GM23338 (cell line): ENCODE measurements around the gene CYS1. TPM values are rescaled to one million over a fixed set of nuclear protein-coding genes. Genes with fewer than 3 reads are reported as not detected.

Experiments
- ATAC-seq: fragments of 200-7000 bp; cut with Tn5 transposase; 3 replicates; pipeline ENCODE4 v1.9.1; 2020
- DNase-seq: peaks from one replicate; pipeline ENCODE4 v3.0.0-alpha.2; 2015; ENCODE audit warnings: low spot score
- H2AFZ ChIP-seq: fragments of 200-600 bp; sonication (generic); 2 replicates; pipeline ENCODE4 v1.8.0; 2016; ENCODE audit warnings: antibody characterized with exemption, mild to moderate bottlenecking, moderate library complexity
- H3F3A ChIP-seq: fragments of 200-600 bp; sonication (generic); replicated peaks from 2 replicates; pipeline ENCODE4 v1.8.0; 2017; ENCODE audit warnings: antibody characterized with exemption, mixed run types, low read depth
- H3K27ac ChIP-seq: fragments of 200-600 bp; sonication (generic); 2 replicates; pipeline ENCODE4 v1.6.1; 2016; ENCODE audit warnings: low read depth
- H3K27me3 ChIP-seq: fragments of 200-600 bp; sonication (generic); 2 replicates; pipeline ENCODE4 v1.8.0; 2016; ENCODE audit warnings: mild to moderate bottlenecking, mixed run types, moderate library complexity; ENCODE audit not compliant: insufficient read depth
- H3K36me3 ChIP-seq: fragments of 200-600 bp; sonication (generic); 2 replicates; pipeline ENCODE4 v1.8.0; 2016; ENCODE audit warnings: mild to moderate bottlenecking; ENCODE audit not compliant: insufficient read depth
- H3K4me1 ChIP-seq: fragments of 200-600 bp; sonication (generic); 2 replicates; pipeline ENCODE4 v1.8.0; 2016; ENCODE audit warnings: mild to moderate bottlenecking, moderate library complexity; ENCODE audit not compliant: insufficient read depth
- H3K4me2 ChIP-seq: fragments of 200-600 bp; sonication (generic); 2 replicates; pipeline ENCODE4 v1.7.1; 2017; ENCODE audit warnings: mixed run types
- H3K4me3 ChIP-seq: fragments of 200-600 bp; sonication (generic); 2 replicates; pipeline ENCODE4 v1.6.1; 2016; ENCODE audit warnings: mixed run types
- H3K79me2 ChIP-seq: fragments of 200-600 bp; sonication (generic); replicated peaks from 2 replicates; pipeline ENCODE4 v1.8.0; 2017; ENCODE audit warnings: mild to moderate bottlenecking; ENCODE audit not compliant: insufficient read depth
- H3K9me2 ChIP-seq: fragments of 200-600 bp; sonication (generic); 2 replicates; pipeline ENCODE4 v1.8.0; 2017; ENCODE audit not compliant: insufficient read depth
- H4K20me1 ChIP-seq: fragments of 200-600 bp; sonication (generic); replicated peaks from 2 replicates; pipeline ENCODE4 v1.8.0; 2017; ENCODE audit warnings: mild to moderate bottlenecking; ENCODE audit not compliant: insufficient read depth
- H3K27ac Mint-ChIP-seq: 2 replicates; pipeline ENCODE4 v1.8.0; 2020; ENCODE audit warnings: inconsistent platforms, mild to moderate bottlenecking, moderate library complexity, mixed read lengths
- H3K27me3 Mint-ChIP-seq: 3 replicates; pipeline ENCODE4 v1.8.0; 2022; ENCODE audit warnings: low read depth, mild to moderate bottlenecking, moderate library complexity, mixed read lengths, inconsistent platforms; ENCODE audit not compliant: insufficient read depth, poor library complexity
- H3K36me3 Mint-ChIP-seq: 3 replicates; pipeline ENCODE4 v1.8.0; 2021; ENCODE audit warnings: low read depth, mild to moderate bottlenecking, inconsistent platforms, moderate library complexity, mixed read lengths
- H3K4me1 Mint-ChIP-seq: 3 replicates; pipeline ENCODE4 v1.8.0; 2020; ENCODE audit warnings: mild to moderate bottlenecking, inconsistent platforms, mixed read lengths
- H3K4me3 Mint-ChIP-seq: 3 replicates; pipeline ENCODE4 v1.8.0; 2021; ENCODE audit warnings: moderate library complexity, mild to moderate bottlenecking, inconsistent platforms, mixed read lengths
- H3K9me3 Mint-ChIP-seq: 3 replicates; pipeline ENCODE4 v1.8.0; 2020; ENCODE audit warnings: moderate library complexity, mild to moderate bottlenecking, inconsistent platforms, mixed read lengths
- CREB1 ChIP-seq: fragments of 250-450 bp; sonication (Bioruptor Pico); IDR thresholded peaks from 2 replicates; pipeline ENCODE4 v1.5.0; 2020; ENCODE audit warnings: low read depth, mild to moderate bottlenecking, moderate library complexity
- CTCF ChIP-seq, 2 experiments: fragments of 200-600 bp in 1 of 2; sonication (generic) in 1 of 2; conservative IDR thresholded peaks; 2 replicates each; pipeline versions ENCODE4 v1.5.1 to v1.6.1; 2016 to 2017; ENCODE audit warnings: antibody characterized with exemption in 2 of 2, low read depth in 2 of 2, mild to moderate bottlenecking in 2 of 2, moderate library complexity in 1 of 2
- EZH2 ChIP-seq: fragments of 200-600 bp; sonication (generic); IDR thresholded peaks from one replicate; pipeline ENCODE4 v1.8.0; 2017; ENCODE audit warnings: antibody characterized with exemption, mild to moderate bottlenecking, low read depth; ENCODE audit not compliant: unreplicated experiment
- JUNB ChIP-seq: IDR thresholded peaks from one replicate; pipeline ENCODE4 v1.6.1; 2016; ENCODE audit warnings: antibody characterized with exemption; ENCODE audit not compliant: unreplicated experiment
- NANOG ChIP-seq: IDR thresholded peaks from 2 replicates; pipeline ENCODE4 v1.6.1; 2016; ENCODE audit warnings: antibody characterized with exemption, borderline replicate concordance
- POLR2AphosphoS5 ChIP-seq: IDR thresholded peaks from 2 replicates; pipeline ENCODE4 v1.6.1; 2016; ENCODE audit warnings: antibody characterized with exemption, low read depth
- STAT1 ChIP-seq: IDR thresholded peaks from one replicate; pipeline ENCODE4 v1.6.1; 2016; ENCODE audit warnings: antibody characterized with exemption; ENCODE audit not compliant: unreplicated experiment
- ZNF114 ChIP-seq: fragments of 250-450 bp; sonication (Bioruptor Pico); IDR thresholded peaks from 2 replicates; pipeline ENCODE4 v1.5.0; 2020; ENCODE audit warnings: mild to moderate bottlenecking, moderate library complexity
- ZNF331 ChIP-seq: fragments of 250-450 bp; sonication (Bioruptor Pico); IDR thresholded peaks from 2 replicates; pipeline ENCODE4 v1.5.0; 2020; ENCODE audit warnings: low read depth, mild to moderate bottlenecking, moderate library complexity
- polyA plus RNA-seq: library from polyadenylated mRNA; unstranded; fragments of >200 nt; fragmentation: Nextera tagmentation; extraction: Ambion mirVana; gene quantifications from 2 replicates; pipeline ENCODE4 v1.2.1, GENCODE V29; 2016
- total RNA-seq: library from RNA; depleted of rRNA; stranded (reverse); fragments of >200 nt; shearing (Covaris generic); gene quantifications from 2 replicates; pipeline ENCODE4 v1.2.3, GENCODE V29; 2014
- TF ChIP-seq, protein P1 (sequence below): IDR thresholded peaks from one replicate; pipeline ENCODE4 v1.6.1; 2018; ENCODE audit warnings: antibody characterized with exemption; ENCODE audit not compliant: unreplicated experiment
- TF ChIP-seq, protein P2 (sequence below): IDR thresholded peaks from 2 replicates; pipeline ENCODE4 v1.6.1; 2016; ENCODE audit warnings: antibody characterized with exemption

Gene CYS1
- total and polyA plus RNA-seq, 2 experiments from 2014 or later = 0.31 to 0.32 TPM

DNA sequence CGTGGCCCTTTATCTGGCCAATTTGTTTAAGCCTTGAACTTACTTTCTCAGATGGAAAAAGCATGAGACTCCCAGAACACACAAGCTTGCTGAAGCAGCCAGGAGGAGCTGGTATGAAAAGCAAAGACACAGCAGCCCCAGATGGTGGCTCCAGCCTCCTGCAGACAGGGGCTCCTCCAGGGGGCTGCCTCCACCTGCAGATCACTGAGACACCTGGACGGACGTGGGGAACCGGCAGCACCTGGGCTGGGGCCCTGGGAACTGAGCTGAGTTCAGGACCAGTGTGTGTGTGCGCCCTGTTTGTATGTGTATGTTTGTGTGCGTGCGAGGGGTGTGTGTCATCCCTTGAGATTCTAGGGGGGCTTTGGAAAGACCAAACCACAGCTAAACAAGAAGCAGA, 8.6 kb downstream of the CYS1 start:
- H3K4me2 ChIP-seq = no peak overlapping the region
- H4K20me1 ChIP-seq = no peaks in the 10 kb centered on the region
- H3K79me2 ChIP-seq = no peaks in the 10 kb centered on the region
- no peak overlapping the region for H3K4me3 ChIP-seq
- no peak for TF ChIP-seq NANOG
- TF ChIP-seq CTCF (conservative IDR thresholded peaks at IDR 0.05; ENCODE audit: low read depth in 2 of 2) = peak in 1 of 2 experiments; percentile 33; a peak in 2 of 4 replicates
- Mint-ChIP-seq H3K9me3 (peaks cover 10% of the 10 kb centered on the region; the same call in 2 of the 3 replicates), H3K36me3 (peaks cover 4% of the 10 kb centered on the region; the same call in 1 of the 3 replicates), H3K4me1 (peaks cover 28% of the 10 kb centered on the region), H3K4me3 (no peak overlapping the region), H3K27me3 (peaks cover 3% of the 10 kb centered on the region), H3K27ac (no peak overlapping the region)
- H3F3A ChIP-seq = no peaks in the 10 kb centered on the region
- DNase-seq (peak; percentile 34), ATAC-seq (peak; percentile 10; the same call in 2 of the 3 replicates)
- H2AFZ ChIP-seq = no peak overlapping the region
- no peaks in the 10 kb centered on the region for H3K27me3 ChIP-seq
- H3K9me2 ChIP-seq = no peaks in the 10 kb centered on the region
- no peak overlapping the region for H3K27ac ChIP-seq
- no peaks in the 10 kb centered on the region for H3K36me3 ChIP-seq
- no peaks in the 10 kb centered on the region for H3K4me1 ChIP-seq

GRCh38 chr2:10071176-10071575, 9.0 kb downstream of the CYS1 start:
- Histone ChIP-seq H3K36me3 (no peaks in the 10 kb centered on the region), H3K4me1 (no peaks in the 10 kb centered on the region), H3F3A (no peaks in the 10 kb centered on the region), H3K27ac (no peak overlapping the region), H2AFZ (no peak overlapping the region), H3K9me2 (no peaks in the 10 kb centered on the region), H3K4me2 (no peak overlapping the region), H3K4me3 (no peak overlapping the region), H3K79me2 (no peaks in the 10 kb centered on the region), H4K20me1 (no peaks in the 10 kb centered on the region), H3K27me3 (no peaks in the 10 kb centered on the region)
- Mint-ChIP-seq H3K27me3 (peaks cover 3% of the 10 kb centered on the region), H3K4me1 (peaks cover 24% of the 10 kb centered on the region), H3K4me3 (no peak overlapping the region), H3K27ac (no peak overlapping the region), H3K36me3 (peaks cover 4% of the 10 kb centered on the region; the same call in 1 of the 3 replicates), H3K9me3 (peaks cover 10% of the 10 kb centered on the region; the same call in 2 of the 3 replicates)
- DNase-seq (no peak), ATAC-seq (no peak)
- no peak for TF ChIP-seq STAT1
- no peak for TF ChIP-seq CREB1 (CRISPR knock-in tag)
- no peak for TF ChIP-seq ZNF331 (CRISPR knock-in tag)
- TF ChIP-seq, protein P1, sequence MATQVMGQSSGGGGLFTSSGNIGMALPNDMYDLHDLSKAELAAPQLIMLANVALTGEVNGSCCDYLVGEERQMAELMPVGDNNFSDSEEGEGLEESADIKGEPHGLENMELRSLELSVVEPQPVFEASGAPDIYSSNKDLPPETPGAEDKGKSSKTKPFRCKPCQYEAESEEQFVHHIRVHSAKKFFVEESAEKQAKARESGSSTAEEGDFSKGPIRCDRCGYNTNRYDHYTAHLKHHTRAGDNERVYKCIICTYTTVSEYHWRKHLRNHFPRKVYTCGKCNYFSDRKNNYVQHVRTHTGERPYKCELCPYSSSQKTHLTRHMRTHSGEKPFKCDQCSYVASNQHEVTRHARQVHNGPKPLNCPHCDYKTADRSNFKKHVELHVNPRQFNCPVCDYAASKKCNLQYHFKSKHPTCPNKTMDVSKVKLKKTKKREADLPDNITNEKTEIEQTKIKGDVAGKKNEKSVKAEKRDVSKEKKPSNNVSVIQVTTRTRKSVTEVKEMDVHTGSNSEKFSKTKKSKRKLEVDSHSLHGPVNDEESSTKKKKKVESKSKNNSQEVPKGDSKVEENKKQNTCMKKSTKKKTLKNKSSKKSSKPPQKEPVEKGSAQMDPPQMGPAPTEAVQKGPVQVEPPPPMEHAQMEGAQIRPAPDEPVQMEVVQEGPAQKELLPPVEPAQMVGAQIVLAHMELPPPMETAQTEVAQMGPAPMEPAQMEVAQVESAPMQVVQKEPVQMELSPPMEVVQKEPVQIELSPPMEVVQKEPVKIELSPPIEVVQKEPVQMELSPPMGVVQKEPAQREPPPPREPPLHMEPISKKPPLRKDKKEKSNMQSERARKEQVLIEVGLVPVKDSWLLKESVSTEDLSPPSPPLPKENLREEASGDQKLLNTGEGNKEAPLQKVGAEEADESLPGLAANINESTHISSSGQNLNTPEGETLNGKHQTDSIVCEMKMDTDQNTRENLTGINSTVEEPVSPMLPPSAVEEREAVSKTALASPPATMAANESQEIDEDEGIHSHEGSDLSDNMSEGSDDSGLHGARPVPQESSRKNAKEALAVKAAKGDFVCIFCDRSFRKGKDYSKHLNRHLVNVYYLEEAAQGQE = no peak
- TF ChIP-seq JUNB = no peak
- TF ChIP-seq, protein P2, sequence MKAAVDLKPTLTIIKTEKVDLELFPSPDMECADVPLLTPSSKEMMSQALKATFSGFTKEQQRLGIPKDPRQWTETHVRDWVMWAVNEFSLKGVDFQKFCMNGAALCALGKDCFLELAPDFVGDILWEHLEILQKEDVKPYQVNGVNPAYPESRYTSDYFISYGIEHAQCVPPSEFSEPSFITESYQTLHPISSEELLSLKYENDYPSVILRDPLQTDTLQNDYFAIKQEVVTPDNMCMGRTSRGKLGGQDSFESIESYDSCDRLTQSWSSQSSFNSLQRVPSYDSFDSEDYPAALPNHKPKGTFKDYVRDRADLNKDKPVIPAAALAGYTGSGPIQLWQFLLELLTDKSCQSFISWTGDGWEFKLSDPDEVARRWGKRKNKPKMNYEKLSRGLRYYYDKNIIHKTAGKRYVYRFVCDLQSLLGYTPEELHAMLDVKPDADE = no peak
- TF ChIP-seq POLR2AphosphoS5 = no peak
- TF ChIP-seq ZNF114 = no peak
- no peak for TF ChIP-seq NANOG
- no peak for TF ChIP-seq EZH2
- no peak for TF ChIP-seq CTCF (conservative IDR thresholded peaks at IDR 0.05; ENCODE audit: low read depth in 2 of 2)
